HG03457 (cell line): ENCODE results near the gene AKAP1.
A peak's percentile ranks its signal among the peaks of the same experiment; 100 is the strongest.

Experiments used
- ATAC-seq: cut with Tn5 transposase; IDR thresholded peaks from one replicate; pipeline ENCODE4 v1.9.1; 2021; ENCODE audit warnings: moderate number of reproducible peaks; ENCODE audit not compliant: unreplicated experiment

The AKAP1 gene

GRCh38 chr17:57084802-57085447 lies at the start of gene AKAP1:
Gene AKAP1 (plus strand): TSS chr17:57085246. CDS start chr17:57105465, 20,219 bp downstream.
- ATAC-seq = peak; percentile 87

- ATAC-seq = no peak
These were observed 49.0 kb upstream of the AKAP1 start for GRCh38 chr17:57035971-57036481.

GRCh38 chr17:57037411-57037810 lies 47.6 kb upstream of the AKAP1 start:
- ATAC-seq = no peak

- no peak for ATAC-seq
These were observed 46.6 kb upstream of the AKAP1 start for GRCh38 chr17:57038486-57038885.

GRCh38 chr17:57040571-57040970 lies 44.5 kb upstream of the AKAP1 start:
- no peak for ATAC-seq

- no peak for ATAC-seq
These were observed 41.8 kb upstream of the AKAP1 start for GRCh38 chr17:57043276-57043675.

- no peak for ATAC-seq
These were observed 39.8 kb upstream of the AKAP1 start for GRCh38 chr17:57044976-57045867.

- ATAC-seq = peak; percentile 64
These were observed 39.0 kb upstream of the AKAP1 start for GRCh38 chr17:57045868-57046704.

- no peak for ATAC-seq
These were observed 38.3 kb upstream of the AKAP1 start for GRCh38 chr17:57046749-57047148.

GRCh38 chr17:57048096-57048495 lies 37.0 kb upstream of the AKAP1 start:
- ATAC-seq = no peak

- ATAC-seq = no peak
These were observed 34.7 kb upstream of the AKAP1 start for GRCh38 chr17:57050306-57050705.

- ATAC-seq = no peak
These were observed 33.1 kb upstream of the AKAP1 start for GRCh38 chr17:57051886-57052361.

GRCh38 chr17:57062865-57063264 lies 22.2 kb upstream of the AKAP1 start:
- ATAC-seq = no peak

- no peak for ATAC-seq
These were observed 17.9 kb upstream of the AKAP1 start for GRCh38 chr17:57067162-57067561.

GRCh38 chr17:57067781-57068180 lies 17.3 kb upstream of the AKAP1 start:
- ATAC-seq = no peak

GRCh38 chr17:57068222-57068658 lies 16.8 kb upstream of the AKAP1 start:
- no peak for ATAC-seq

- no peak for ATAC-seq
These were observed 16.3 kb upstream of the AKAP1 start for GRCh38 chr17:57068707-57069106.

GRCh38 chr17:57071991-57072944 lies 12.8 kb upstream of the AKAP1 start:
- ATAC-seq = no peak

GRCh38 chr17:57073626-57074025 lies 11.4 kb upstream of the AKAP1 start:
- ATAC-seq = no peak

GRCh38 chr17:57075193-57075592 lies 9.9 kb upstream of the AKAP1 start:
- ATAC-seq = no peak
